GM19324 (cell line): ENCODE data around the gene DDX24.

Source experiments
- ATAC-seq: cut with Tn5 transposase; IDR thresholded peaks from one replicate; pipeline ENCODE4 v1.9.1; 2021; ENCODE audit warnings: mild to moderate bottlenecking, moderate library complexity; ENCODE audit not compliant: unreplicated experiment, low FRiP score

DDX24 gene

GRCh38 chr14:94114589-94115057, 33.6 kb upstream of the DDX24 start:
- no peak for ATAC-seq

- ATAC-seq: no peak
These were observed 33.0 kb upstream of the DDX24 start for GRCh38 chr14:94113908-94114588.

- ATAC-seq: no peak
These were observed 32.5 kb upstream of the DDX24 start for GRCh38 chr14:94113490-94113889.

- ATAC-seq: no peak
These were observed 32.1 kb upstream of the DDX24 start for GRCh38 chr14:94113073-94113472.

- no peak for ATAC-seq
These were observed 31.6 kb upstream of the DDX24 start for GRCh38 chr14:94112513-94113063.

GRCh38 chr14:94111276-94112095, 30.5 kb upstream of the DDX24 start:
- ATAC-seq: no peak

- ATAC-seq: no peak
These were observed 29.7 kb upstream of the DDX24 start, which contains the start of gene IFI27 for GRCh38 chr14:94110552-94111181. IFI27 (plus strand) TSS chr14:94110736.

- ATAC-seq: no peak
These were observed 28.9 kb upstream of the DDX24 start for GRCh38 chr14:94109915-94110250.

- ATAC-seq: no peak
These were observed 23.7 kb upstream of the DDX24 start for GRCh38 chr14:94104731-94105130.

GRCh38 chr14:94103554-94104150, 22.6 kb upstream of the DDX24 start:
- no peak for ATAC-seq

- no peak for ATAC-seq
These were observed 21.9 kb upstream of the DDX24 start for GRCh38 chr14:94102768-94103482.

GRCh38 chr14:94101748-94102147, 20.7 kb upstream of the DDX24 start:
- ATAC-seq: no peak

- no peak for ATAC-seq
These were observed 19.8 kb upstream of the DDX24 start for GRCh38 chr14:94100847-94101246.

GRCh38 chr14:94099006-94099405, 18.0 kb upstream of the DDX24 start:
- ATAC-seq: no peak

- no peak for ATAC-seq
These were observed 17.5 kb upstream of the DDX24 start for GRCh38 chr14:94098326-94098992.

- ATAC-seq: no peak
These were observed 16.1 kb upstream of the DDX24 start for GRCh38 chr14:94097091-94097490.

GRCh38 chr14:94093418-94093817, 12.4 kb upstream of the DDX24 start:
- ATAC-seq: no peak

- ATAC-seq: no peak
These were observed 8.5 kb upstream of the DDX24 start for GRCh38 chr14:94089479-94089878.

GRCh38 chr14:94088516-94088915, 7.5 kb upstream of the DDX24 start:
- ATAC-seq: no peak

GRCh38 chr14:94087891-94088290, 6.9 kb upstream of the DDX24 start:
- no peak for ATAC-seq
